Natural killer cell (primary cell): ENCODE measurements around the gene SPECC1L. TPM values are rescaled to one million over a fixed set of nuclear protein-coding genes. Genes with fewer than 3 reads are reported as not detected.
"Not testable (repeated sequence)": the region's sequence is repeated elsewhere in the genome, so short reads cannot be mapped to it uniquely, and the experiment has no call there.

Source experiments
- ATAC-seq, 3 donors: fragments of 150-1000 bp in 2 of 3; fragments of 200-7000 bp in 1 of 3; cut with Tn5 transposase; 1 replicate in 1 of 3; 2 replicates in 2 of 3; pipeline ENCODE4 v1.10.0; 2021; ENCODE audit warnings: mild to moderate bottlenecking in 2 of 3, moderate library complexity in 2 of 3
- DNase-seq, 2 donors: peaks; one replicate each; pipeline versions ENCODE4 v3.0.0 to v3.0.0-alpha.2; 2013 to 2021; ENCODE audit warnings: mixed read lengths in 1 of 2
- H3K27ac ChIP-seq: one replicate; pipeline ENCODE4 v1.5.1; 2013; ENCODE audit warnings: mild to moderate bottlenecking, low read length
- H3K27me3 ChIP-seq: one replicate; pipeline ENCODE4 v1.6.1; 2013; ENCODE audit warnings: low read length; ENCODE audit not compliant: control insufficient read depth, insufficient read depth
- H3K36me3 ChIP-seq: one replicate; pipeline ENCODE4 v1.6.1; 2013; ENCODE audit warnings: low read length; ENCODE audit not compliant: control insufficient read depth, insufficient read depth
- H3K4me1 ChIP-seq: one replicate; pipeline ENCODE4 v1.6.1; 2013; ENCODE audit warnings: low read length; ENCODE audit not compliant: control insufficient read depth, insufficient read depth
- H3K4me3 ChIP-seq: one replicate; pipeline ENCODE4 v1.5.1; 2013; ENCODE audit warnings: low read length
- H3K9me3 ChIP-seq: one replicate; pipeline ENCODE4 v1.6.1; 2013; ENCODE audit warnings: low read length; ENCODE audit not compliant: control insufficient read depth, insufficient read depth
- H3K27ac Mint-ChIP-seq, 2 donors: one replicate each; pipeline ENCODE4 v1.8.0; 2022; ENCODE audit warnings: mild to moderate bottlenecking in 2 of 2, mixed read lengths in 2 of 2, moderate library complexity in 1 of 2
- H3K27me3 Mint-ChIP-seq, 2 donors: one replicate each; pipeline ENCODE4 v1.8.0; 2022; ENCODE audit warnings: low read depth in 2 of 2, mixed read lengths in 2 of 2
- H3K36me3 Mint-ChIP-seq: one replicate; pipeline ENCODE4 v1.8.0; 2022; ENCODE audit warnings: mixed read lengths
- H3K4me1 Mint-ChIP-seq, 2 donors: one replicate each; pipeline ENCODE4 v1.8.0; 2022; ENCODE audit warnings: mixed read lengths in 2 of 2
- H3K4me3 Mint-ChIP-seq: one replicate; pipeline ENCODE4 v1.8.0; 2022; ENCODE audit warnings: mild to moderate bottlenecking, moderate library complexity, mixed read lengths
- H3K9me3 Mint-ChIP-seq, 2 donors: one replicate each; pipeline ENCODE4 v1.8.0; 2022; ENCODE audit warnings: mixed read lengths in 2 of 2
- CTCF ChIP-seq: fragments of 200-600 bp; IDR thresholded peaks from one replicate; pipeline ENCODE4 v1.8.0; 2022; ENCODE audit warnings: antibody characterized with exemption
- WGBS: methylation state at CpG from one replicate; pipeline ENCODE4 v1.1.7; 2013; ENCODE audit warnings: missing lambda C conversion rate; ENCODE audit not compliant: insufficient coverage; 5-methylcytosine and 5-hydroxymethylcytosine counted together
- intact Hi-C: fragments of 100-400 bp; cut with micrococcal nuclease; formaldehyde crosslinking; loops from one replicate; pipeline ENCODE4 v1.14.2; 2022
- total RNA-seq, 4 donors: library from RNA; stranded (reverse); fragments of 120-200 nt in 1 of 4; gene quantifications; one replicate each; pipeline versions ENCODE4 v1.2.3 to v1.2.4, GENCODE V29; 2013 to 2022

Gene SPECC1L
- total RNA-seq, 3 donors from 2014 or later (not counting 1 experiment from before 2014, with no cell fraction given): 46.1 to 52.9 (median 48.5) TPM

- ATAC-seq: peak in 1 of 3 donors; percentile 68
- WGBS: 10% methylated on average over 2 of the region's 10 CpGs
- H3K4me1 Mint-ChIP-seq, H3K36me3 Mint-ChIP-seq, H3K4me3 ChIP-seq, H3K36me3 ChIP-seq, H3K27me3 Mint-ChIP-seq, H3K9me3 Mint-ChIP-seq, H3K27ac Mint-ChIP-seq, H3K27ac ChIP-seq, intact Hi-C loops, H3K4me3 Mint-ChIP-seq, H3K4me1 ChIP-seq, H3K27me3 ChIP-seq, H3K9me3 ChIP-seq: not testable (repeated sequence)
- DNase-seq: peak; percentile 56 to 75
Observed at GRCh38 chr22:24259459-24259858, 11.2 kb upstream of the SPECC1L start.

GRCh38 chr22:24262185-24262749, 8.4 kb upstream of the SPECC1L start:
- H3K9me3 ChIP-seq, H3K9me3 Mint-ChIP-seq, H3K4me1 Mint-ChIP-seq, intact Hi-C loops, ATAC-seq, H3K27me3 Mint-ChIP-seq, H3K36me3 Mint-ChIP-seq, H3K4me3 ChIP-seq, H3K4me3 Mint-ChIP-seq, H3K27ac Mint-ChIP-seq, H3K4me1 ChIP-seq, H3K36me3 ChIP-seq, H3K27me3 ChIP-seq, H3K27ac ChIP-seq, DNase-seq: not testable (repeated sequence)
- WGBS: 94% methylated on average over 18 of the region's 18 CpGs

GRCh38 chr22:24263479-24263878, 7.2 kb upstream of the SPECC1L start:
- H3K36me3 Mint-ChIP-seq, ATAC-seq, DNase-seq, H3K27ac ChIP-seq, intact Hi-C loops, H3K27me3 Mint-ChIP-seq, H3K36me3 ChIP-seq, H3K4me3 Mint-ChIP-seq, H3K4me3 ChIP-seq, H3K27me3 ChIP-seq, H3K27ac Mint-ChIP-seq, H3K4me1 ChIP-seq, H3K9me3 ChIP-seq, H3K9me3 Mint-ChIP-seq, H3K4me1 Mint-ChIP-seq: not testable (repeated sequence)
- 98% methylated on average over 12 of the region's 19 CpGs for WGBS

- intact Hi-C loops, H3K27me3 ChIP-seq, DNase-seq, H3K4me1 Mint-ChIP-seq, H3K4me1 ChIP-seq, H3K9me3 Mint-ChIP-seq, ATAC-seq, H3K36me3 ChIP-seq, H3K36me3 Mint-ChIP-seq, H3K4me3 ChIP-seq, H3K27me3 Mint-ChIP-seq, H3K4me3 Mint-ChIP-seq, H3K27ac ChIP-seq, H3K27ac Mint-ChIP-seq, H3K9me3 ChIP-seq: not testable (repeated sequence)
- 100% methylated on average over 1 of the region's 9 CpGs for WGBS
Observed at GRCh38 chr22:24264329-24264896, 6.2 kb upstream of the SPECC1L start.

- DNase-seq (no peak), ATAC-seq (no peak)
- Mint-ChIP-seq H3K4me1 (peaks cover 0 to 5% of the 10 kb centered on the region in 2 donors), H3K27ac (no peak overlapping the region), H3K4me3 (no peak overlapping the region), H3K36me3 (no peaks in the 10 kb centered on the region), H3K27me3 (no peaks in the 10 kb centered on the region), H3K9me3 (no peaks in the 10 kb centered on the region)
- peaks cover 3% of the 10 kb centered on the region for H3K4me1 ChIP-seq
- H3K36me3 ChIP-seq: no peaks in the 10 kb centered on the region
- intact Hi-C loops: no loop called here
- H3K27ac ChIP-seq: no peak overlapping the region
- no peak for TF ChIP-seq CTCF
- H3K27me3 ChIP-seq: no peaks in the 10 kb centered on the region
- no peaks in the 10 kb centered on the region for H3K9me3 ChIP-seq
- H3K4me3 ChIP-seq: no peak overlapping the region
Observed at GRCh38 chr22:24265734-24266133, 4.9 kb upstream of the SPECC1L start.

- H3K36me3 Mint-ChIP-seq, H3K36me3 ChIP-seq, H3K4me3 ChIP-seq, H3K9me3 ChIP-seq, H3K4me1 ChIP-seq, H3K27me3 ChIP-seq, H3K27me3 Mint-ChIP-seq, H3K27ac ChIP-seq, H3K4me1 Mint-ChIP-seq, intact Hi-C loops, H3K4me3 Mint-ChIP-seq, H3K9me3 Mint-ChIP-seq, ATAC-seq, H3K27ac Mint-ChIP-seq, DNase-seq: not testable (repeated sequence)
- 94% methylated on average over 5 of the region's 6 CpGs for WGBS
Observed at GRCh38 chr22:24266495-24266894, 4.1 kb upstream of the SPECC1L start.
